GM23248 (cell line): Measurements from ENCODE around the gene PKP3. TPM values are rescaled to one million over a fixed set of nuclear protein-coding genes. Genes with fewer than 3 reads are reported as not detected.

Experiments used
- DNase-seq: peaks from one replicate; pipeline ENCODE4 v3.0.0-alpha.2; 2015
- H2AFZ ChIP-seq: fragments of 200-600 bp; sonication (generic); 2 replicates; pipeline ENCODE4 v1.6.1; 2016; ENCODE audit warnings: antibody characterized with exemption
- H3F3A ChIP-seq: fragments of 200-600 bp; sonication (generic); 2 replicates; pipeline ENCODE4 v1.6.1; 2016; ENCODE audit warnings: mild to moderate bottlenecking, antibody characterized with exemption, mixed run types; ENCODE audit not compliant: insufficient read depth
- H3K27ac ChIP-seq: fragments of 200-600 bp; sonication (generic); 2 replicates; pipeline ENCODE4 v1.5.1; 2016; ENCODE audit warnings: mild to moderate bottlenecking
- H3K27me3 ChIP-seq: fragments of 200-600 bp; sonication (generic); replicated peaks from 2 replicates; pipeline ENCODE4 v1.6.1; 2016; ENCODE audit warnings: mild to moderate bottlenecking; ENCODE audit not compliant: insufficient read depth
- H3K36me3 ChIP-seq: fragments of 200-600 bp; sonication (generic); 2 replicates; pipeline ENCODE4 v1.6.1; 2016; ENCODE audit warnings: low read depth, mild to moderate bottlenecking
- H3K4me1 ChIP-seq: fragments of 200-600 bp; sonication (generic); 2 replicates; pipeline ENCODE4 v1.6.1; 2016; ENCODE audit warnings: mild to moderate bottlenecking; ENCODE audit not compliant: insufficient read depth
- H3K4me2 ChIP-seq: fragments of 200-600 bp; sonication (generic); one replicate; pipeline ENCODE4 v1.6.1; 2016; ENCODE audit warnings: mild to moderate bottlenecking; ENCODE audit not compliant: unreplicated experiment
- H3K4me3 ChIP-seq: fragments of 200-600 bp; sonication (generic); 2 replicates; pipeline ENCODE4 v1.5.1; 2016; ENCODE audit warnings: mild to moderate bottlenecking
- H3K79me2 ChIP-seq: fragments of 200-600 bp; sonication (generic); 2 replicates; pipeline ENCODE4 v1.6.1; 2016; ENCODE audit warnings: mild to moderate bottlenecking; ENCODE audit not compliant: insufficient read depth
- H3K9ac ChIP-seq: fragments of 200-600 bp; sonication (generic); 2 replicates; pipeline ENCODE4 v1.6.1; 2016; ENCODE audit warnings: mild to moderate bottlenecking
- H3K9me2 ChIP-seq: fragments of 200-600 bp; sonication (generic); 2 replicates; pipeline ENCODE4 v1.6.1; 2016; ENCODE audit warnings: mixed run types, mild to moderate bottlenecking, moderate library complexity; ENCODE audit not compliant: insufficient read depth
- H3K9me3 ChIP-seq: fragments of 200-600 bp; sonication (generic); one replicate; pipeline ENCODE4 v1.6.1; 2017; ENCODE audit warnings: low read depth
- H4K20me1 ChIP-seq: fragments of 200-600 bp; sonication (generic); 2 replicates; pipeline ENCODE4 v1.6.0; 2016; ENCODE audit not compliant: insufficient read depth
- EZH2 ChIP-seq: fragments of 200-600 bp; sonication (generic); IDR thresholded peaks from 2 replicates; pipeline ENCODE4 v1.6.1; 2018; ENCODE audit warnings: antibody characterized with exemption, mild to moderate bottlenecking; ENCODE audit not compliant: insufficient read depth, poor library complexity, severe bottlenecking
- EZH2phosphoT487 ChIP-seq: fragments of 200-600 bp; sonication (generic); IDR thresholded peaks from 2 replicates; pipeline ENCODE4 v1.6.1; 2018; ENCODE audit warnings: antibody characterized with exemption, moderate library complexity, mild to moderate bottlenecking, low read depth; ENCODE audit not compliant: insufficient read depth
- WGBS, 2 experiments: methylation state at CpG; one replicate each; pipeline ENCODE4 v1.1.6; 2015 to 2017; ENCODE audit warnings: low lambda C conversion rate in 2 of 2, low coverage in 1 of 2; ENCODE audit errors: missing lambda C conversion rate in 2 of 2; 5-methylcytosine and 5-hydroxymethylcytosine counted together
- in situ Hi-C: fragments of 300-500 bp; cut with MboI; formaldehyde crosslinking; loops from 2 replicates; pipeline ENCODE4 v1.15.0; 2020
- polyA plus RNA-seq: library from polyadenylated mRNA; unstranded; fragments of >200 nt; fragmentation: Nextera tagmentation; extraction: Ambion mirVana; gene quantifications from 2 replicates; pipeline ENCODE4 v1.2.1, GENCODE V29; 2016
- total RNA-seq: library from RNA; depleted of rRNA; stranded (reverse); fragments of >200 nt; shearing (Covaris generic); gene quantifications from 2 replicates; pipeline ENCODE4 v1.2.3, GENCODE V29; 2014

PKP3 gene
- total and polyA plus RNA-seq, 2 experiments from 2014 or later, result 1.2 to 2.2 TPM

DNA sequence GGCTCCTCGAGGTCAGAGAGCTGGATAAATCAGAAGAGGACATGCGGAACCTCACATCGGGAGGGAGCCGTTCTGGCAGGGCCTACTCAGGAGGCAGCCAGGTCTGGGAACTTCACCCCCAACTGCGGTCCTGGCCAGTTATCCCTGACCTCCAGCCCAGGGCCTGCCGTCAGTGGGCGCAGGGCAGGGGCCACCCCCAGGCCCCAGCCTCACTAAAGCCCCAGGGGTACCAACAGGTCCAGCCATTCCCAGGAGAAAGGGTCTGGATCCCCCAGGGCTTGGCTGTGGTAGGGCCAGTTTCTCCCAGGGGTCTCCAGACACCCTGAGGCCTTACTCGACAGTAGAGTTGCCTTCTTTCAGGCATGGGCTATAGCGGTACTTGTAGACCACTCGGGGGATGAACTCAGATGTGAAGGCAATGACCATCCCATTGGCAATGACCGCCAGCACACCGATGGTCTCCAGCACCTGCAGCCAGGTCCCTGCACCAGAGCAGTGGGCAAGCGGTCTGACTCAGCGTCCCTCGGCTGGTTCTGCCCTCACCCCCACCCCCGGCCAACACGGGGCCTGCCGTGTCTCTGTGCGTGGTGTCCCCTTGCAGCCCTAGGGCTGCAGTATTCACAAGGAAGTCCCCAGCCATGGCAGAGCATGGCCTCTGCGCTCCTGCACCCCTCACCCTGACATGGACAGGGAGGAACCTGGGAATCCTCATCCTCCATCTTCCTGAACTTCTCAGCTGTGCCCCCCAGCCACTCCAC, 25.4 kb downstream of the PKP3 start:
- WGBS, 2 experiments, result 71 to 85% methylated on average over 12 to 19 of the region's 20 CpGs
- no peak for TF ChIP-seq EZH2phosphoT487
- no peak for TF ChIP-seq EZH2
- no peaks in the 10 kb centered on the region for H3K9me3 ChIP-seq

GRCh38 chr11:420054-420910, 26.3 kb downstream of the PKP3 start:
- WGBS, 2 experiments, result 65% methylated on average over 49 to 71 of the region's 71 CpGs
- in situ Hi-C loops, result no loop called here
- no peak overlapping the region for H3K4me2 ChIP-seq
- no peaks in the 10 kb centered on the region for H3K9me3 ChIP-seq
- no peaks in the 10 kb centered on the region for H3K79me2 ChIP-seq
- no peaks in the 10 kb centered on the region for H3F3A ChIP-seq
- no peak for DNase-seq
- TF ChIP-seq EZH2 (no peak), EZH2phosphoT487 (no peak)
- no peak overlapping the region for H2AFZ ChIP-seq
- no peaks in the 10 kb centered on the region for H3K9me2 ChIP-seq
- H3K4me1 ChIP-seq, result peaks cover 2% of the 10 kb centered on the region; the same call in 1 of the 2 replicates
- no peak overlapping the region for H3K9ac ChIP-seq
- no peak overlapping the region for H3K27ac ChIP-seq
- H3K4me3 ChIP-seq, result no peak overlapping the region
- H3K27me3 ChIP-seq, result peaks cover 14% of the 10 kb centered on the region
- no peaks in the 10 kb centered on the region for H4K20me1 ChIP-seq
- H3K36me3 ChIP-seq, result no peaks in the 10 kb centered on the region

More for the DNA sequence above, 25.4 kb downstream of the PKP3 start:
- H3K4me2 ChIP-seq, result no peak overlapping the region
- no peak overlapping the region for H3K4me3 ChIP-seq
- peaks cover 4% of the 10 kb centered on the region; the same call in 1 of the 2 replicates for H3K4me1 ChIP-seq
- peaks cover 10% of the 10 kb centered on the region for H3K27me3 ChIP-seq
- H4K20me1 ChIP-seq, result no peaks in the 10 kb centered on the region
- no peak overlapping the region for H3K9ac ChIP-seq
- H3K9me2 ChIP-seq, result no peaks in the 10 kb centered on the region
- H2AFZ ChIP-seq, result no peak overlapping the region
- H3K27ac ChIP-seq, result no peak overlapping the region
- no peaks in the 10 kb centered on the region for H3K36me3 ChIP-seq
- no peak for DNase-seq
- H3K79me2 ChIP-seq, result no peaks in the 10 kb centered on the region
- H3F3A ChIP-seq, result no peaks in the 10 kb centered on the region
- in situ Hi-C loops, result no loop called here

- no peak overlapping the region for H3K27ac ChIP-seq
- H3K9me3 ChIP-seq, result no peaks in the 10 kb centered on the region
- H3K27me3 ChIP-seq, result peaks cover 14% of the 10 kb centered on the region
- no peak overlapping the region for H3K4me3 ChIP-seq
- H3K9ac ChIP-seq, result no peak overlapping the region
- no peak overlapping the region for H3K4me2 ChIP-seq
- H4K20me1 ChIP-seq, result no peaks in the 10 kb centered on the region
- H2AFZ ChIP-seq, result no peak overlapping the region
- H3K9me2 ChIP-seq, result no peaks in the 10 kb centered on the region
- TF ChIP-seq EZH2, result no peak
- no peak for TF ChIP-seq EZH2phosphoT487
- in situ Hi-C loops, result no loop called here
- DNase-seq, result no peak
- H3K79me2 ChIP-seq, result no peaks in the 10 kb centered on the region
- 87% methylated on average over 16 to 17 of the region's 21 CpGs for WGBS, 2 experiments
- H3K36me3 ChIP-seq, result no peaks in the 10 kb centered on the region
- H3K4me1 ChIP-seq, result no peaks in the 10 kb centered on the region
- no peaks in the 10 kb centered on the region for H3F3A ChIP-seq
Observed at GRCh38 chr11:420911-421321, 26.9 kb downstream of the PKP3 start.

DNA sequence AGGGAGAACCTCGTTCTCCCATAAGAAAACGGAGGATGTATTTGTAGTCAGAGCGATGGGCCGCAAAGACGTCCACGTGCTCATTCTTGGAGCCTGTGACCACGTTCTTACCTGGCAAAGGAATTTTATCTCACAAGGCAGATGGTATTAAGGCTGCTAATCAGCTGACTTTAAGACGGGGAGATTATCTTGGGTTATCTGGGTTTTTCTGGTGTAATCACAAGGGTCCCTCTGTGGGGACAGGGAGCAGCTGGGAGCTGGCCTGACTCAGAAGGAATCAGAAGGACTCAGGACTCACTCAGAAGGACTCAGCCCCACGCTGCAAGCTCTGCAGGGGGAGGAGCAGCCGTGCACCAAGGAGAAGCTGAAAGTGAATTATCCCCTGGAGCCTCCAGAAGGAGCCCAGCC, 28.2 kb downstream of the PKP3 start:
- Histone ChIP-seq H4K20me1 (no peaks in the 10 kb centered on the region), H3K4me1 (no peaks in the 10 kb centered on the region), H3K27me3 (peaks cover 14% of the 10 kb centered on the region), H3K4me3 (no peak overlapping the region), H3K4me2 (no peak overlapping the region), H2AFZ (no peak overlapping the region), H3F3A (no peaks in the 10 kb centered on the region), H3K9ac (no peak overlapping the region), H3K9me2 (no peaks in the 10 kb centered on the region), H3K36me3 (no peaks in the 10 kb centered on the region), H3K79me2 (no peaks in the 10 kb centered on the region), H3K27ac (no peak overlapping the region), H3K9me3 (no peaks in the 10 kb centered on the region)
- WGBS, 2 experiments, result 62 to 65% methylated on average over 10 of the region's 10 CpGs
- no peak for DNase-seq
- in situ Hi-C loops, result no loop called here
- no peak for TF ChIP-seq EZH2
- TF ChIP-seq EZH2phosphoT487, result no peak
